Measurements from ENCODE around the gene ARHGAP15.

Gene ARHGAP15

DNA sequence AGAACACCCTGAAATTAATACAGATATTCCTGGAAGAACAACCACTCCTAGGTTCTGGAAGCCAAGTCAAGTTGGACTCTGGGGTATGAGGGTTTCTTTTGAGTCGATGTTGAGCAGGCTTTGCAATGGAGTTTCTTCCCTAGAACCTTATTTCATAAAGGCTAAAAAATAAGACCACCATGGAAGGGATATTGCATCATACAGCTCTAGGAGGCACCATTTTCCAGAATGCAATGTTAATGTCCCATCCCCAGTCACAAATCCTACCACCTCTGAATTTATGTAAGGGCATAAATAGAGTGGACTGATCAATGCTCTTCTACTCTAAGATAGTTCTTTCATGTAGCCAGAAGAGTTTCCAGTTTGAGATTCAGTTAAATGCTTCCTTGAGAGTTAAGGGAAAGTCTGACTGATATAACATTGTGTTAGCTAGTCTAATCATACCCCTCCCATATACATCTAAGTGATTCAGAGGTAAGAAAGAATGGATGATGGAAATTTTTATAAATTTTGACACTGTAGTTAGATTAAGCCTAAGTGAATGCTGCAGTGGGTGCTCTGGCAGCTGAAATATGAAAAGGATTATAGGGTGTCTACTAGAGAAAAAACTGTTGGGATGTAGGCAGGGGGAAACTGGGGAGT lies 22.0 kb downstream of the ARHGAP15 start:
- TF ChIP-seq, protein P1, sequence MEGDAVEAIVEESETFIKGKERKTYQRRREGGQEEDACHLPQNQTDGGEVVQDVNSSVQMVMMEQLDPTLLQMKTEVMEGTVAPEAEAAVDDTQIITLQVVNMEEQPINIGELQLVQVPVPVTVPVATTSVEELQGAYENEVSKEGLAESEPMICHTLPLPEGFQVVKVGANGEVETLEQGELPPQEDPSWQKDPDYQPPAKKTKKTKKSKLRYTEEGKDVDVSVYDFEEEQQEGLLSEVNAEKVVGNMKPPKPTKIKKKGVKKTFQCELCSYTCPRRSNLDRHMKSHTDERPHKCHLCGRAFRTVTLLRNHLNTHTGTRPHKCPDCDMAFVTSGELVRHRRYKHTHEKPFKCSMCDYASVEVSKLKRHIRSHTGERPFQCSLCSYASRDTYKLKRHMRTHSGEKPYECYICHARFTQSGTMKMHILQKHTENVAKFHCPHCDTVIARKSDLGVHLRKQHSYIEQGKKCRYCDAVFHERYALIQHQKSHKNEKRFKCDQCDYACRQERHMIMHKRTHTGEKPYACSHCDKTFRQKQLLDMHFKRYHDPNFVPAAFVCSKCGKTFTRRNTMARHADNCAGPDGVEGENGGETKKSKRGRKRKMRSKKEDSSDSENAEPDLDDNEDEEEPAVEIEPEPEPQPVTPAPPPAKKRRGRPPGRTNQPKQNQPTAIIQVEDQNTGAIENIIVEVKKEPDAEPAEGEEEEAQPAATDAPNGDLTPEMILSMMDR (IDR thresholded peaks at IDR 0.05) = no peak
- Histone ChIP-seq H3K4me1 (ENCODE audit: control insufficient read depth in 1 of 2, insufficient read depth in 1 of 2, low read depth in 1 of 2, low read length in 1 of 2) (peaks cover 100% of the 10 kb centered on the region in 2 experiments), H3K36me3 (no peaks in the 10 kb centered on the region), H3K4me3 (ENCODE audit: low read depth in 1 of 2, low read length in 1 of 2) (peak overlapping the region in 1 of 2 experiments; percentile 17), H3K27me3 (no peaks in the 10 kb centered on the region), H3K9me3 (no peaks in the 10 kb centered on the region), H3K27ac (peak overlapping the region; percentile 92)

DNA sequence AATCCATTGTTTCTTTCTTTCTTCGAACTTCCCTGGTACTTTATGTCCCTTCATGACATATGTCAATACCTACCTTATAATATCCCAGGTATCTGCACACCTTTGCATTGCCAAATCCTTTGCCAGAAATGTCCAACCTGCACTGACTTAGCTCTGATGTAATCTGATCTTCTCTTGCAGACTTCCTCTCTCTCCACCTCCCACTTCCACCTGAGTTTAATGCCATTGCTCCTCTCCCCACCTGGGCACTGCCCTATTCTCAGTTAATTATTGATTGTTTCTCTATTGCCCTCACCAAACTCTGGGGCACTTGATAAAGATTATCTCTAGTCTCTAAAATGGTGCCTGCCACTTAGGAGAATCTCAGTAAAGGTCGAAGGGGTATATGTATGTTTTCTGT lies 23.0 kb downstream of the ARHGAP15 start:
- Histone ChIP-seq H3K4me1 (ENCODE audit: control insufficient read depth in 1 of 2, insufficient read depth in 1 of 2, low read depth in 1 of 2, low read length in 1 of 2) (peaks cover 100% of the 10 kb centered on the region in 2 experiments), H3K9me3 (no peaks in the 10 kb centered on the region), H3K36me3 (no peaks in the 10 kb centered on the region), H3K27me3 (no peaks in the 10 kb centered on the region), H3K27ac (peak overlapping the region; percentile 92), H3K4me3 (ENCODE audit: low read depth in 1 of 2, low read length in 1 of 2) (peak overlapping the region; percentile 4 to 42)
- TF ChIP-seq, protein P1 (IDR thresholded peaks at IDR 0.05) = no peak

DNA sequence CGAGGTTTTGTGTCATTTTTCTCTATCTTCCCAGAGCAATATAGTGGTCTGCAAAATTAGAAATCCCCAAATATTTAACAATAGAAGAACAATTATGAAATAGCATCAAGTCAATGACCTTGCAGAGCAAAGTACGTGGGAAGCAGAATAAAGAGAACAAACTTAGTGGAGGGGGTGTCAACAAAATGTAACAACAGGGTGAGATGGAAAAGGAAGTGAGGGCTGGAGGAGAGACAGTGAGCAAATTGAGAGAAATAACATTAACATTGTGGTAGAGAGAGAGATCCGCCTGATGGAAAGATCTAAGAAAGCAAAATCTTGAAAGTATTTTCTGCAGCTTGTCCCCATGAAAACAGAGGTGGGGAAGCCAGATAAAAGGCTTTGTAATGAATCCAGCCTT lies 23.4 kb downstream of the ARHGAP15 start:
- Histone ChIP-seq H3K4me1 (ENCODE audit: control insufficient read depth in 1 of 2, insufficient read depth in 1 of 2, low read depth in 1 of 2, low read length in 1 of 2) (peaks cover 100% of the 10 kb centered on the region in 2 experiments), H3K36me3 (no peaks in the 10 kb centered on the region), H3K27me3 (no peaks in the 10 kb centered on the region), H3K4me3 (ENCODE audit: low read depth in 1 of 2, low read length in 1 of 2) (peak overlapping the region; percentile 13 to 42), H3K9me3 (no peaks in the 10 kb centered on the region), H3K27ac (peak overlapping the region; percentile 92)
- TF ChIP-seq, protein P1 (IDR thresholded peaks at IDR 0.05) = no peak

DNA sequence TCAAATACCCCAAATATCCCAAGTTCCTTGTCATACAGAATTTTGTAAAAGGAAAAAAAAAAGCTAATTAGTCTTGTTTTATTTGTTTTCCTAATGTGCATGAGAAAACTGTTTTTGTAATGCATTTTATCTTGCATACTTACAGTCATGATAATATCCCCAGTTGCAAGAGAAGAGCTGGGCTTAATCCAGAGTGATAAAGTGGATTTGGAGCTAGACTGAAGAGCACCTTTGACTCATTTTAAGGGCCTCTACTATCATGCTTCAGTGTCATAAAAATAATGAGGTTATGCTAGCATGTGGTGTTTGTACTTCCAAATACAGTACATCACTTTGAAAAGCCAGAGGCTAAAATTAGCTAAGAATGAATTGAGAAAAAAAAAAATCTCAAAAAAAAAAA lies 26.4 kb downstream of the ARHGAP15 start:
- H3K27ac ChIP-seq = peak overlapping the region; percentile 92
- H3K9me3 ChIP-seq = no peaks in the 10 kb centered on the region
- TF ChIP-seq, protein P1 (IDR thresholded peaks at IDR 0.05) = no peak
- no peaks in the 10 kb centered on the region for H3K36me3 ChIP-seq
- peaks cover 85 to 100% of the 10 kb centered on the region in 2 experiments for H3K4me1 ChIP-seq (ENCODE audit: control insufficient read depth in 1 of 2, insufficient read depth in 1 of 2, low read depth in 1 of 2, low read length in 1 of 2)
- H3K27me3 ChIP-seq = no peaks in the 10 kb centered on the region
- H3K4me3 ChIP-seq (ENCODE audit: low read depth in 1 of 2, low read length in 1 of 2) = no peak overlapping the region

DNA sequence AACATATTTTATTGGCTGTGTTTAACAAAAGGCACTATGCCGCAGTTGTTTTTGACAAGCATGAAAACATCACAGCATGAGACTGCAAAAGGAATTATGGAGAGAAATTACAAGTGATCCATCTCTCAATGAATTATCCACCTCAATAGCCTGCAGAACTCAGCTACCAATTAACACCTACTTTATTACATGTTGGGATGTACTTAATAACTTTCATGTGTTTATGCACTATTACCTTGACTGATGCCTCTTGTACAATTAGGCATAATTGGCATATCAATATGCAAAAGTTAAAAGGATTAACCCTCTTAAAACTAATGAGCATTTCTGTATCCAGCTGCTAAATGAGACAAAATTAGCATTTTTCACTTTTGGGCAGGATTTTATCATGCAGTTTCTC lies 27.8 kb downstream of the ARHGAP15 start:
- Histone ChIP-seq H3K36me3 (no peaks in the 10 kb centered on the region), H3K4me3 (ENCODE audit: low read depth in 1 of 2, low read length in 1 of 2) (no peak overlapping the region), H3K27ac (peak overlapping the region; percentile 92), H3K27me3 (no peaks in the 10 kb centered on the region), H3K4me1 (ENCODE audit: control insufficient read depth in 1 of 2, insufficient read depth in 1 of 2, low read depth in 1 of 2, low read length in 1 of 2) (peaks cover 73 to 96% of the 10 kb centered on the region in 2 experiments), H3K9me3 (no peaks in the 10 kb centered on the region)
- TF ChIP-seq, protein P1 (IDR thresholded peaks at IDR 0.05) = no peak

Measured in neutrophil (primary cell).